Mesothelial cell of epicardium (in vitro differentiated cells): Measurements from ENCODE around the gene ANKRD40. TPM values are rescaled to one million over a fixed set of nuclear protein-coding genes. Genes with fewer than 3 reads are reported as not detected.

ENCODE experiments used
- DNase-seq, 2 experiments: peaks; one replicate each; pipeline ENCODE4 v3.0.0; 2021; ENCODE audit warnings: low spot score in 2 of 2; ENCODE audit not compliant: unreplicated experiment in 2 of 2
- H3K27ac Mint-ChIP-seq: 2 replicates; pipeline ENCODE4 v1.8.0; 2021; ENCODE audit warnings: mixed read lengths
- H3K27me3 Mint-ChIP-seq: 2 replicates; pipeline ENCODE4 v1.8.0; 2021; ENCODE audit warnings: low read depth, mixed read lengths
- H3K36me3 Mint-ChIP-seq: 2 replicates; pipeline ENCODE4 v1.8.0; 2021; ENCODE audit warnings: mixed read lengths
- H3K4me1 Mint-ChIP-seq: 2 replicates; pipeline ENCODE4 v1.8.0; 2021; ENCODE audit warnings: mixed read lengths
- H3K4me3 Mint-ChIP-seq: 2 replicates; pipeline ENCODE4 v1.8.0; 2021; ENCODE audit warnings: mild to moderate bottlenecking, moderate library complexity, mixed read lengths
- H3K9me3 Mint-ChIP-seq: 2 replicates; pipeline ENCODE4 v1.8.0; 2021; ENCODE audit warnings: mixed read lengths
- total RNA-seq: library from RNA; stranded (reverse); gene quantifications from 3 replicates; pipeline ENCODE4 v1.2.1, GENCODE V29; 2021
- TF ChIP-seq, protein P1 (sequence below): fragments of 200-600 bp; sonication (generic); IDR thresholded peaks from one replicate; pipeline ENCODE4 v1.5.0; 2021; ENCODE audit warnings: antibody characterized with exemption; ENCODE audit not compliant: unreplicated experiment

ANKRD40 gene
- total RNA-seq, 1 donor from 2014 or later = 35.9 TPM

DNA sequence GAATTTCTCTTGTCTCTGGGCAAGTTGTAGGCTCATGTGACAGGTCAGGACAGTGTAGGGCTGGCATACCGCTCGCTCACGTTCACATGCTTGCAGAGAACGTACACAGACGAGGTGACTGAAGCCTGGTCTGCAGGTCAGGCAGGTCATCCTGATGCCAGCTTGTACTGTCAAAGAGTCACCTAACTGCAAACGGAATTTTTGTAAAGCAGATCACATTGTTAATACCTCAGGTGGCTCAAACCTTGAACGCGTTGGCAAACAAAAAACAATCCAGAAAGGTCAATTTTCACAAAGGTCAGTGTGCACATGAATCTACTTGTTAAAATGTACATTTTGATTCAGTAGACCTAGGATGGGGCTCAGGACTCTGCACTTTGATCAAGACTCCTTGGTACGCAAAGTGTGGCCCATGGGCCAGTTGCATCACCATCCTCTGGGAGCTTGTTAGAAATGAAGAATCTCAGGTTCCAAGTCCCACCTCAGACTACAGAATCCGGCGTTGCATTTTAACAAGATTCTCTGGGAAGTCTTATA, 28.6 kb downstream of the ANKRD40 start:
- Mint-ChIP-seq H3K27me3 (no peaks in the 10 kb centered on the region), H3K4me3 (no peak overlapping the region), H3K4me1 (peaks cover 7% of the 10 kb centered on the region), H3K9me3 (no peaks in the 10 kb centered on the region), H3K36me3 (no peaks in the 10 kb centered on the region), H3K27ac (no peak overlapping the region)
- no peak for DNase-seq
- TF ChIP-seq, protein P1, sequence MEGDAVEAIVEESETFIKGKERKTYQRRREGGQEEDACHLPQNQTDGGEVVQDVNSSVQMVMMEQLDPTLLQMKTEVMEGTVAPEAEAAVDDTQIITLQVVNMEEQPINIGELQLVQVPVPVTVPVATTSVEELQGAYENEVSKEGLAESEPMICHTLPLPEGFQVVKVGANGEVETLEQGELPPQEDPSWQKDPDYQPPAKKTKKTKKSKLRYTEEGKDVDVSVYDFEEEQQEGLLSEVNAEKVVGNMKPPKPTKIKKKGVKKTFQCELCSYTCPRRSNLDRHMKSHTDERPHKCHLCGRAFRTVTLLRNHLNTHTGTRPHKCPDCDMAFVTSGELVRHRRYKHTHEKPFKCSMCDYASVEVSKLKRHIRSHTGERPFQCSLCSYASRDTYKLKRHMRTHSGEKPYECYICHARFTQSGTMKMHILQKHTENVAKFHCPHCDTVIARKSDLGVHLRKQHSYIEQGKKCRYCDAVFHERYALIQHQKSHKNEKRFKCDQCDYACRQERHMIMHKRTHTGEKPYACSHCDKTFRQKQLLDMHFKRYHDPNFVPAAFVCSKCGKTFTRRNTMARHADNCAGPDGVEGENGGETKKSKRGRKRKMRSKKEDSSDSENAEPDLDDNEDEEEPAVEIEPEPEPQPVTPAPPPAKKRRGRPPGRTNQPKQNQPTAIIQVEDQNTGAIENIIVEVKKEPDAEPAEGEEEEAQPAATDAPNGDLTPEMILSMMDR = no peak

DNA sequence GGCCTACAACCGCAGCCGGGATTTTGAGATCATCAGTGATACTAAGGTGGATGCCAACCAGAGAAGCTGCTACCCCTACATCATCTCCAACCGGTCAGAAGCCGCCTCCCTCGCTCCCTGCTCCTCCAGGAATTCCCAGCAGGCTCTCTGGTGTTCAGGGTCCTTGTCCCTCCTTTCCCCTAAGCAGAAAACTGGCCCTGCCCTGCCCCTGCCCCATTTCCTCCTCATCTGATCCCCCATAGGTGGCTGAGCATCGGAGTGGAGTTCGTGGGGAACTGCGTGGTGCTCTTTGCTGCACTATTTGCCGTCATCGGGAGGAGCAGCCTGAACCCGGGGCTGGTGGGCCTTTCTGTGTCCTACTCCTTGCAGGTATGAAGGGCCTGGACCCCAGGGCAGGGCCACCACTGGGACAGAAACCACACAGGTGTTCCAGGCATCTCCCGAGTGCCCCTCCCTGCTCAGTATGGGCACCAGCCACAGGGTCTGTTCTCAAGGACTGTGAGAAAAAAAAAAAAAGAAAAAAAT, 29.8 kb downstream of the ANKRD40 start:
- Mint-ChIP-seq H3K4me3 (no peak overlapping the region), H3K9me3 (no peaks in the 10 kb centered on the region), H3K27ac (no peak overlapping the region), H3K4me1 (peaks cover 7% of the 10 kb centered on the region), H3K36me3 (no peaks in the 10 kb centered on the region), H3K27me3 (no peaks in the 10 kb centered on the region)
- no peak for DNase-seq
- TF ChIP-seq, protein P1 = no peak

DNA sequence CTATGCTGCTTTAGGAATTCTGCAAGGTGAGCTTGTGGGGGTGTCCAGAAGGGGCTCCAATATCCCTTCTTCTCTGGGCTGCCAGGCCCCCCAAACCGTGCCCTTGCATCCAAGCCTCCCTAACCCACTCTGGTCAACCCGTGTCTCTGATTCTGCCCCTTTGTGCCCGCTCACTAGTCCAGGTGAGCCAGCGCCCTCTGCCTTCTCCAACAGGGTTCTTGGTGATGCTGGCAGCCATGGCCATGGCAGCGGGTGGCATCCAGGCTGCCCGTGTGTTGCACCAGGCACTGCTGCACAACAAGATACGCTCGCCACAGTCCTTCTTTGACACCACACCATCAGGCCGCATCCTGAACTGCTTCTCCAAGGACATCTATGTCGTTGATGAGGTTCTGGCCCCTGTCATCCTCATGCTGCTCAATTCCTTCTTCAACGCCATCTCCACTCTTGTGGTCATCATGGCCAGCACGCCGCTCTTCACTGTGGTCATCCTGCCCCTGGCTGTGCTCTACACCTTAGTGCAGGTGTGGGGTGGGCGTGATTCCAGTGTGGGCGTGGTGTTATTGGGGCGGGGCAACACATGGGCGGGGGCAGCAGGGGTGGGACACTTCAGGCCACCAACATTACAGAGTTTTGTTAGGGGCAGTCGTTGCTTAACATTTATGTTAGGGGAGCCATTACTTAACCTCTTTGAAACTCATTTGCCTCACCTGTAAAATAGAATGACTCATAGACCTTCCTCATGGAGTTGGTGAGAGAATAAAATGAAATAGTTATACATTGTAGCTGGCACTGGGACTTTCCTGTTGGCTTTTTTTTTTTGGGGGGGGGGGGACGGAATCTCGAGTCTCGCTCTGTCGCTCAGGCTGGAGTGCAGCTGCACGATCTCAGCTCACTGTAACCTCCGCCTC, 31.4 kb downstream of the ANKRD40 start:
- Mint-ChIP-seq H3K27me3 (no peaks in the 10 kb centered on the region), H3K27ac (no peak overlapping the region), H3K9me3 (no peaks in the 10 kb centered on the region), H3K36me3 (no peaks in the 10 kb centered on the region), H3K4me3 (no peak overlapping the region), H3K4me1 (peaks cover 6% of the 10 kb centered on the region)
- TF ChIP-seq, protein P1 = no peak
- no peak for DNase-seq

DNA sequence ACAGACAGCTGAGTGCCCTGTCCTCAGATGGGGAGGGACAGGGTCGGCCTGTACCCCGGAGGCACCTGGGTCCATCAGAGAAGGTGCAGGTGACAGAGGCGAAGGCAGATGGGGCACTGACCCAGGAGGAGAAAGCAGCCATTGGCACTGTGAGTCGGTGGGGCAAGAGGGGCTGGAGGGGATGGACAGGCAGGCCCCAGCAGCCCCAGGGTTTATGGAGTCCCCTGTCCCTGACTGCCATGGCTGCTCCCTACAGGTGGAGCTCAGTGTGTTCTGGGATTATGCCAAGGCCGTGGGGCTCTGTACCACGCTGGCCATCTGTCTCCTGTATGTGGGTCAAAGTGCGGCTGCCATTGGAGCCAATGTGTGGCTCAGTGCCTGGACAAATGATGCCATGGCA, 32.1 kb downstream of the ANKRD40 start:
- TF ChIP-seq, protein P1 = no peak
- no peaks in the 10 kb centered on the region for H3K9me3 Mint-ChIP-seq
- H3K4me1 Mint-ChIP-seq = peaks cover 9% of the 10 kb centered on the region
- H3K27me3 Mint-ChIP-seq = no peaks in the 10 kb centered on the region
- H3K27ac Mint-ChIP-seq = no peak overlapping the region
- no peak overlapping the region for H3K4me3 Mint-ChIP-seq
- no peak for DNase-seq
- H3K36me3 Mint-ChIP-seq = no peaks in the 10 kb centered on the region

DNA sequence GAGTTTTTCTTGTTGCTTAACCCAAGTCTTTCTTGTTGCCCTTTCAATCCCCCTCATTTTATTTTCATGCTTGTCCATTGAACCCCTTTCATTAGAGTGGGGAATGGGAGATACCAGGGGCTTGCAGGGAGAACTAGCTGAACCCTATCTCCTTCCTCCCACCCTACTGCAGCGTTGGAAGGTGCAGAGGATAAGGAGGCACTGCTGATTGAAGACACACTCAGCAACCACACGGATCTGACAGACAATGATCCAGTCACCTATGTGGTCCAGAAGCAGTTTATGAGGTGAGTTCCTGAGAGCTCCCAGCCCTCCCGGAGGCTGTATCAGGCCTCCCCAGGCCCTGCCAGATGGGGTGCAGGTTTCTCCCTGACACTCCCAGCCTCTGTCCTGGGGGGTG, 32.5 kb downstream of the ANKRD40 start:
- Mint-ChIP-seq H3K4me3 (no peak overlapping the region), H3K27ac (no peak overlapping the region)

More for the DNA sequence above, 32.5 kb downstream of the ANKRD40 start:
- H3K36me3 Mint-ChIP-seq = no peaks in the 10 kb centered on the region
- peaks cover 10% of the 10 kb centered on the region for H3K4me1 Mint-ChIP-seq
- no peaks in the 10 kb centered on the region for H3K27me3 Mint-ChIP-seq
- no peaks in the 10 kb centered on the region for H3K9me3 Mint-ChIP-seq
- DNase-seq = no peak
- TF ChIP-seq, protein P1 = no peak
